Heart left ventricle (tissue), 16 donors: Measurements from ENCODE around the gene PTPRD. TPM values are rescaled to one million over a fixed set of nuclear protein-coding genes. Genes with fewer than 3 reads are reported as not detected.

ENCODE experiments used
- ATAC-seq, 4 donors: fragments of 200-7000 bp; cut with Tn5 transposase; one replicate each; pipeline ENCODE4 v1.9.1; 2020 to 2022; ENCODE audit warnings: moderate library complexity in 4 of 4, mild to moderate bottlenecking in 3 of 4, moderate number of reproducible peaks in 1 of 4
- DNase-seq, 5 donors: peaks; one replicate each; pipeline ENCODE4 v3.0.0-alpha.2; 2020
- H3K27ac ChIP-seq, 12 donors: fragments of 200-600 bp; sonication (generic) in 4 of 12; one replicate each; pipeline versions ENCODE4 v1.5.0 to v1.8.0; 2016 to 2022; ENCODE audit warnings: mild to moderate bottlenecking in 2 of 12
- H3K27me3 ChIP-seq, 9 donors: fragments of 200-600 bp; sonication (generic) in 2 of 9; one replicate each; pipeline versions ENCODE4 v1.5.1 to v1.8.0; 2016 to 2022; ENCODE audit warnings: mild to moderate bottlenecking in 3 of 9
- H3K36me3 ChIP-seq, 9 donors: fragments of 200-600 bp; sonication (generic) in 2 of 9; one replicate each; pipeline versions ENCODE4 v1.5.0 to v1.8.0; 2018 to 2022; ENCODE audit warnings: mild to moderate bottlenecking in 2 of 9
- H3K4me1 ChIP-seq, 12 donors: fragments of 200-600 bp; sonication (generic) in 4 of 12; one replicate each; pipeline versions ENCODE4 v1.5.0 to v1.8.0; 2016 to 2022; ENCODE audit warnings: mild to moderate bottlenecking in 3 of 12
- H3K4me3 ChIP-seq, 12 donors: fragments of 200-600 bp; sonication (generic) in 4 of 12; one replicate each; pipeline versions ENCODE4 v1.5.0 to v1.8.0; 2017 to 2022; ENCODE audit warnings: mild to moderate bottlenecking in 9 of 12, moderate library complexity in 4 of 12
- H3K9me3 ChIP-seq, 12 donors: fragments of 200-600 bp; sonication (generic) in 4 of 12; one replicate each; pipeline versions ENCODE4 v1.5.0 to v1.8.0; 2016 to 2022; ENCODE audit warnings: mild to moderate bottlenecking in 1 of 12
- POLR2A ChIP-seq, 2 donors: fragments of 450-650 bp; IDR thresholded peaks; one replicate each; pipeline ENCODE4 v1.6.1; 2017; ENCODE audit warnings: antibody characterized with exemption in 2 of 2, mild to moderate bottlenecking in 2 of 2, moderate library complexity in 2 of 2
- WGBS, 4 donors: extraction: QIAGEN DNeasy Blood & Tissue Kit in 2 of 4; methylation state at CpG; one replicate each; pipeline versions ENCODE4 v1.1.5 to v1.1.7; 2013 to 2018; 5-methylcytosine and 5-hydroxymethylcytosine counted together
- intact Hi-C, 10 donors: fragments of 100-400 bp; cut with DNase I; formaldehyde crosslinking; loops; one replicate each; pipeline versions ENCODE4 v1.11.1 to v1.14.2; 2022
- polyA plus RNA-seq, 2 donors: library from polyadenylated mRNA; stranded (reverse); fragments of 200-250 nt; gene quantifications; one replicate each; pipeline ENCODE4 v1.2.3, GENCODE V29; 2013
- total RNA-seq, 9 donors: library from RNA; depleted of rRNA in 2 of 9; stranded (reverse); fragments of >200 nt in 2 of 9; fragmentation: NEBNext Ultra II Directional in 3 of 9; extraction: Animal tissue kit (Norgen Biotek cat#: 25700) in 3 of 9; gene quantifications; one replicate each; pipeline versions ENCODE4 v1.1.0 to v1.2.4, GENCODE V29; 2016 to 2023
- TF ChIP-seq, protein P1 (sequence below), 12 donors: fragments of 200-600 bp; sonication (generic) in 4 of 12; IDR thresholded peaks; one replicate each; pipeline versions ENCODE4 v1.5.0 to v1.8.0; 2018 to 2022; ENCODE audit warnings: antibody characterized with exemption in 12 of 12, mild to moderate bottlenecking in 5 of 12
- donor health status: ischemic (EF 13 %, LVEDD 7.1; RV severe dilation, severe dysfunction).
- donor health status: healthy with polysubstance abuse.
- donor health status: DM: no; HTN: yes; CAD: no.
- donor health status: DM: no; HTN: no; CAD: no.
- donor health status: ischemic (EF 25% LVEDD 6.9; RV normal size, moderate dysfunction).
- donor health status: ischemic (EF 25% LVEDD 5.7; RV mildly dilated, moderate dysfunction).
- donor health status: healthy.
- donor health status: DM: yes; HTN: yes; CAD: no.
- donor health status: ischemic (EF 35%, LVEDD 5.7; RV mildly dilated, moderate dysfunction).
- donor health status: nonischemic (EF 11% LVEDD 7.7; RV severe dilation, severe dysfunction).
- donor health status: DM: yes; HTN: yes; CAD: no.
- donor health status: PGD.
- donor health status: ischemic (EF 29% LVEDD 5.4; RV normal size, mild dysfunction).
- donor health status: nonischemic (EF 23%, LVEDD 6.1; RV moderate dilation, normal function).

Gene PTPRD
- total and polyA plus RNA-seq, 11 donors: 1.4 to 25.3 (median 15.1) TPM

GRCh38 chr9:10605388-10605787 lies 7.4 kb downstream of the PTPRD start:
- peaks cover 0 to 9% (median 0%) of the 10 kb centered on the region in 9 donors for H3K27me3 ChIP-seq
- H3K9me3 ChIP-seq: no peaks in the 10 kb centered on the region
- H3K36me3 ChIP-seq: no peaks in the 10 kb centered on the region
- no peak overlapping the region for H3K27ac ChIP-seq
- ATAC-seq (no peak), DNase-seq (no peak)
- TF ChIP-seq, protein P1, sequence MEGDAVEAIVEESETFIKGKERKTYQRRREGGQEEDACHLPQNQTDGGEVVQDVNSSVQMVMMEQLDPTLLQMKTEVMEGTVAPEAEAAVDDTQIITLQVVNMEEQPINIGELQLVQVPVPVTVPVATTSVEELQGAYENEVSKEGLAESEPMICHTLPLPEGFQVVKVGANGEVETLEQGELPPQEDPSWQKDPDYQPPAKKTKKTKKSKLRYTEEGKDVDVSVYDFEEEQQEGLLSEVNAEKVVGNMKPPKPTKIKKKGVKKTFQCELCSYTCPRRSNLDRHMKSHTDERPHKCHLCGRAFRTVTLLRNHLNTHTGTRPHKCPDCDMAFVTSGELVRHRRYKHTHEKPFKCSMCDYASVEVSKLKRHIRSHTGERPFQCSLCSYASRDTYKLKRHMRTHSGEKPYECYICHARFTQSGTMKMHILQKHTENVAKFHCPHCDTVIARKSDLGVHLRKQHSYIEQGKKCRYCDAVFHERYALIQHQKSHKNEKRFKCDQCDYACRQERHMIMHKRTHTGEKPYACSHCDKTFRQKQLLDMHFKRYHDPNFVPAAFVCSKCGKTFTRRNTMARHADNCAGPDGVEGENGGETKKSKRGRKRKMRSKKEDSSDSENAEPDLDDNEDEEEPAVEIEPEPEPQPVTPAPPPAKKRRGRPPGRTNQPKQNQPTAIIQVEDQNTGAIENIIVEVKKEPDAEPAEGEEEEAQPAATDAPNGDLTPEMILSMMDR (IDR thresholded peaks at IDR 0.05): no peak
- no peak for TF ChIP-seq POLR2A (IDR thresholded peaks at IDR 0.05)
- 78 to 83% (median 82%) methylated on average over 4 of the region's 4 CpGs for WGBS, 4 donors
- intact Hi-C loops: no loop called here
- H3K4me3 ChIP-seq: no peak overlapping the region
- no peaks in the 10 kb centered on the region for H3K4me1 ChIP-seq

GRCh38 chr9:10604927-10605326 lies 7.9 kb downstream of the PTPRD start:
- DNase-seq (no peak), ATAC-seq (no peak)
- Histone ChIP-seq H3K36me3 (no peaks in the 10 kb centered on the region), H3K27me3 (peaks cover 0 to 4% (median 0%) of the 10 kb centered on the region in 9 donors), H3K9me3 (no peaks in the 10 kb centered on the region), H3K4me3 (no peak overlapping the region), H3K27ac (no peak overlapping the region), H3K4me1 (no peaks in the 10 kb centered on the region)
- intact Hi-C loops: no loop called here
- TF ChIP-seq POLR2A (IDR thresholded peaks at IDR 0.05): no peak
- TF ChIP-seq, protein P1 (IDR thresholded peaks at IDR 0.05): no peak
- WGBS, 4 donors: 52 to 71% (median 67%) methylated on average over 1 of the region's 1 CpG

DNA sequence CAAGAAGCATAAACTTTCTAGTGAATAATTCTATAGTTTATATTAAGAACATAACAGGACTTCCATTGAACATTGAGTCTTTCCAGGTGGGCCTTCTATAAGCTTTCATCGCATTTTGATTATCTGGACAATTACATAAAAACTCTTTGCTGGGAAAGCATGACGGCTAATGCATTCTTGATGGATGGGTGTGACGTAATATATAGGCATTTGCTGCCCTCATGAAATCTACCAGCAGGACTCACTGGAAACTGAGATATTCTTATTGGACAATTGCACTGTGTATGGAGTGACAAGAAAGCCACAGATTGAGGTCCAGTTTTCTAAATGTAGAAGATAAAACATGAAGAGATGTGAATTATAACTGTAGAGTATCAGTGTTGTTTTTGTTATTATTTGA lies 15.0 kb downstream of the PTPRD start:
- TF ChIP-seq, protein P1 (IDR thresholded peaks at IDR 0.05): no peak
- TF ChIP-seq POLR2A (IDR thresholded peaks at IDR 0.05): no peak
- H3K4me1 ChIP-seq: no peaks in the 10 kb centered on the region

DNA sequence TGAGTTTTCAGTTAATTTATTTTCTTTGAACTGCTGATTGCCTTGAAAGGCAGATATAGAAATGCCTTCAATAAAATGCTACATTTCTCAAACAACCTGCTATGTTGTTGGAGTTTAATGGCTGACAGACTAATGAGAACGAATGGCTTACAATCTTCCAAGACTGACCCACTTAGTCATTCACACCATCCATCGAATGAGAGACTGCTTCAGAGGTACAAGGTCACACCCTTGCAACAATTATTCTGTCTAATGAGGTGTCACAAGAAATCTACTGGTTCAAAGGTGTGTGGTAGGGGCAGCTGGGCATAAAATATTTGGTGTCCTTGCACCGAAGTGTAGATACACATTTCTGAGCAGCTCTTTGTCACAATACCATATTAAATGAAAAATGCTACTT lies 18.3 kb downstream of the PTPRD start:
- WGBS, 4 donors: 38 to 60% (median 43%) methylated on average over 3 of the region's 3 CpGs
- TF ChIP-seq, protein P1 (IDR thresholded peaks at IDR 0.05): no peak
- TF ChIP-seq POLR2A (IDR thresholded peaks at IDR 0.05): no peak
- Histone ChIP-seq H3K9me3 (peaks cover 0 to 12% (median 0%) of the 10 kb centered on the region in 12 donors), H3K36me3 (no peaks in the 10 kb centered on the region), H3K4me3 (no peak overlapping the region), H3K27ac (no peak overlapping the region), H3K4me1 (no peaks in the 10 kb centered on the region), H3K27me3 (no peaks in the 10 kb centered on the region)
- intact Hi-C loops: no loop called here
- DNase-seq: no peak
- ATAC-seq: no peak

More for the DNA sequence above, 15.0 kb downstream of the PTPRD start:
- 57 to 71% (median 61%) methylated on average over 3 of the region's 3 CpGs for WGBS, 4 donors
- H3K36me3 ChIP-seq: no peaks in the 10 kb centered on the region
- no peak overlapping the region for H3K4me3 ChIP-seq
- H3K27me3 ChIP-seq: no peaks in the 10 kb centered on the region
- DNase-seq: no peak
- no peaks in the 10 kb centered on the region for H3K9me3 ChIP-seq
- H3K27ac ChIP-seq: no peak overlapping the region
- no peak for ATAC-seq
- intact Hi-C loops: no loop called here
